Measurements from ENCODE around the gene FXR2.
"Not testable (repeated sequence)": the region's sequence is repeated elsewhere in the genome, so short reads cannot be mapped to it uniquely, and the experiment has no call there.

DNA sequence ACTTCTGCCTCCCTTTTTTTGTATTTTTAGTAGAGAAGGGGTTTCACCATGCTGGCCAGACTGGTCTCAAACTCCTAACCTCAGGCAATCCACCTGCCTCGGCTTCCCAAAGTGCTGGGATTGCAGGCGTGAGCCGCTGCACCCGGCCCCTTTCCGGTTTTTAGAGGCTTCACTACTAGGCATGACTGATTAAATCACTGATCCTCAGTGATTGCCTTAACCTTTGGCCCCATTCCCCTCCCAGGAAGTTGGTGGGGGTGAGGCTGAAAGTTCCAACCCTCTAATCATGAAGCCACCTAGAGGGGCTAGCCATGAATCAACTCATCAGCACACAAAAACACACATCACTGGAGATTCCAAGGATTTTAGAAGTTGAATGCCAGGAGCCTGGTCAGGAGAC, 17.1 kb downstream of the FXR2 start:
- TF ChIP-seq, protein P1, sequence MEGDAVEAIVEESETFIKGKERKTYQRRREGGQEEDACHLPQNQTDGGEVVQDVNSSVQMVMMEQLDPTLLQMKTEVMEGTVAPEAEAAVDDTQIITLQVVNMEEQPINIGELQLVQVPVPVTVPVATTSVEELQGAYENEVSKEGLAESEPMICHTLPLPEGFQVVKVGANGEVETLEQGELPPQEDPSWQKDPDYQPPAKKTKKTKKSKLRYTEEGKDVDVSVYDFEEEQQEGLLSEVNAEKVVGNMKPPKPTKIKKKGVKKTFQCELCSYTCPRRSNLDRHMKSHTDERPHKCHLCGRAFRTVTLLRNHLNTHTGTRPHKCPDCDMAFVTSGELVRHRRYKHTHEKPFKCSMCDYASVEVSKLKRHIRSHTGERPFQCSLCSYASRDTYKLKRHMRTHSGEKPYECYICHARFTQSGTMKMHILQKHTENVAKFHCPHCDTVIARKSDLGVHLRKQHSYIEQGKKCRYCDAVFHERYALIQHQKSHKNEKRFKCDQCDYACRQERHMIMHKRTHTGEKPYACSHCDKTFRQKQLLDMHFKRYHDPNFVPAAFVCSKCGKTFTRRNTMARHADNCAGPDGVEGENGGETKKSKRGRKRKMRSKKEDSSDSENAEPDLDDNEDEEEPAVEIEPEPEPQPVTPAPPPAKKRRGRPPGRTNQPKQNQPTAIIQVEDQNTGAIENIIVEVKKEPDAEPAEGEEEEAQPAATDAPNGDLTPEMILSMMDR (IDR thresholded peaks at IDR 0.05) = not testable (repeated sequence)
- not testable (repeated sequence) for TF ChIP-seq POLR2A (IDR thresholded peaks at IDR 0.05)

All from lower leg skin (tissue), 3 donors.